Upper lobe of left lung (tissue), 4 donors: ENCODE results near the gene KSR2.

Source experiments
- CTCF ChIP-seq, 6 experiments: fragments of 450-650 bp in 4 of 6; fragments of 200-600 bp in 2 of 6; sonication (generic) in 2 of 6; IDR thresholded peaks; one replicate each; pipeline ENCODE4 v1.5.1; 2016 to 2019; ENCODE audit warnings: antibody characterized with exemption in 6 of 6
- POLR2A ChIP-seq, 4 donors: fragments of 450-650 bp; IDR thresholded peaks; one replicate each; pipeline ENCODE4 v1.5.1; 2016 to 2017; ENCODE audit warnings: antibody characterized with exemption in 4 of 4, mild to moderate bottlenecking in 2 of 4

- TF ChIP-seq CTCF (IDR thresholded peaks at IDR 0.05) (no peak), POLR2A (IDR thresholded peaks at IDR 0.05) (no peak)
Observed at GRCh38 chr12:117583092-117583491, 385.7 kb downstream of the KSR2 start.
